ENCODE results near the gene RNF19B. TPM values are rescaled to one million over a fixed set of nuclear protein-coding genes. Genes with fewer than 3 reads are reported as not detected.
"Not testable (repeated sequence)": the region's sequence is repeated elsewhere in the genome, so short reads cannot be mapped to it uniquely, and the experiment has no call there.

The RNF19B gene, protein sequence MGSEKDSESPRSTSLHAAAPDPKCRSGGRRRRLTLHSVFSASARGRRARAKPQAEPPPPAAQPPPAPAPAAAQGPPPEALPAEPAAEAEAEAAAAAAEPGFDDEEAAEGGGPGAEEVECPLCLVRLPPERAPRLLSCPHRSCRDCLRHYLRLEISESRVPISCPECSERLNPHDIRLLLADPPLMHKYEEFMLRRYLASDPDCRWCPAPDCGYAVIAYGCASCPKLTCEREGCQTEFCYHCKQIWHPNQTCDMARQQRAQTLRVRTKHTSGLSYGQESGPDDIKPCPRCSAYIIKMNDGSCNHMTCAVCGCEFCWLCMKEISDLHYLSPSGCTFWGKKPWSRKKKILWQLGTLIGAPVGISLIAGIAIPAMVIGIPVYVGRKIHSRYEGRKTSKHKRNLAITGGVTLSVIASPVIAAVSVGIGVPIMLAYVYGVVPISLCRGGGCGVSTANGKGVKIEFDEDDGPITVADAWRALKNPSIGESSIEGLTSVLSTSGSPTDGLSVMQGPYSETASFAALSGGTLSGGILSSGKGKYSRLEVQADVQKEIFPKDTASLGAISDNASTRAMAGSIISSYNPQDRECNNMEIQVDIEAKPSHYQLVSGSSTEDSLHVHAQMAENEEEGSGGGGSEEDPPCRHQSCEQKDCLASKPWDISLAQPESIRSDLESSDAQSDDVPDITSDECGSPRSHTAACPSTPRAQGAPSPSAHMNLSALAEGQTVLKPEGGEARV
- total RNA-seq, result 14.2 and 16.6 TPM in 2 replicates

DNA sequence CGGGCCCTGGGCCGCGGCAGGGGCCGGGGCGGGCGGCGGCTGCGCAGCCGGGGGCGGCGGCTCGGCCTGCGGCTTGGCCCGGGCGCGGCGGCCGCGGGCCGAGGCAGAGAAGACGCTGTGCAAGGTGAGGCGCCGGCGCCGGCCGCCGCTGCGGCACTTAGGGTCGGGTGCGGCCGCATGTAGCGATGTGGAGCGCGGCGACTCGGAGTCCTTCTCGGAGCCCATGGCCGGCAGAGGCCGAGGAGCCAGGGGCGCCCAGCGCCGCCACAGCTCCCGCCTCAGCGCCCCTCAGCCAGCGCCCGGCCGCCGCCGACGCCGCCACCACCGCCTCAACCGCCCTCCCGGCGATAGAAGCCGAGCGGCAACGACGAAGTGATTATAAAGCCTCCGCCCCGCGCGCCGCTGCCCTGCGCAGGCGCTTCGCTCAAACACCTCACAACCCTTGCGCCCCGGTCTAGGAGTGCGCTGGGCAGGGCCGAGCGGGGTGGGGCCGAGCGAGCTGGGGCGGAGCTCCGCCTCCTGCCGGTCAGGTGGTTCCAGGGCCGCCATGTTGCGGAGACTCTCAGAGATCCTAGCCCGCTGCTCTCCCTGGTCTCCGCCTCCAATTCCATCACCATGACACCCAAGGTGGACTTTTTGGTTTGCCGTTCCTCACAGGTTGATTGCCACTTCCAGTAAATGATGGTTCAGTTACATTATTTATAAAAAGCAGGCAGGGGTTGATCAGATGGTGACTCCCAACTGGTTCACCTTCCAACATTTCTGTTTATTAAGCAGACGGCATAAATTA is at the start of gene RNF19B:
RNF19B (minus strand) TSS at position 349 of the 790 bp plus-strand sequence; CDS start at position 225, 124 bp downstream.
- peak; percentile 81 to 96 for DNase-seq (ENCODE audit: low read depth in 2 of 2)

DNA sequence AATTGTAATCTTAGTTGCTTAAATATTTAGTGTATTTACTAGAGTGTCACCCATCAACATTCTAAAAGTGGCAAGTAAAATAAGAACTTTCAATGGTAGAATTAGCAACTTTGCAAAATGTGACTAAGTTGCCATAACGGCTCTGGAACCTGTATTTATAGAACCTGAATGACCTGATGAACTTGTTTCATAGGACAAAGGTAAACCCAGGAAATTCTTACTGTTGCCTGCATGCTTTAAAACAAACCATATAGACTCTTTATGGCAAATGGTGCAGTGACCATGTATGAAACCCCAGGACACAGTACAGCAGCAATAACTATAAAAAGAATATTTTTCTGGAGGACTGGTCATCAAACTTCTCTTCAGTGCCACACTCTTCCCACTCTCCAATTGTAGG is 49.2 kb upstream of the RNF19B start:
- DNase-seq (ENCODE audit: low read depth in 2 of 2), result no peak

DNA sequence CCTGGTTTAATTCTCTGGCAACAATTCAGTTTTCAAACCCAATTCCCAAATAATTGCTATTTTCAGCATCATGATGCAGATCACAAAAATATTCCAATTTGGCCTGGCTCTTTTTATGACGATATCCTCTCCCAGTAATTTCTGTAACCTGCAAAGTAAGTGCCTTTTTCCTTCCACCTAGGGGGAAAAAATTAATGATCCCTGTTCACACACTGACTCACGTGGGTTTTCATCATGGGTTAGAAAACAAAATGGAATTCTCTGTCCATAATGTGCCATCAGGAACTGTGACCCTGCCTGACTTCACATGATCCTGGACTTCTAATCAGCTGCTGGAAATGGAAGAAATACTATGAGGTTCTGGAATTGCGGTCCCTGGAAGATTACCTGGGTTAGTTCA is 47.6 kb upstream of the RNF19B start:
- no peak for DNase-seq (ENCODE audit: low read depth in 2 of 2)

DNA sequence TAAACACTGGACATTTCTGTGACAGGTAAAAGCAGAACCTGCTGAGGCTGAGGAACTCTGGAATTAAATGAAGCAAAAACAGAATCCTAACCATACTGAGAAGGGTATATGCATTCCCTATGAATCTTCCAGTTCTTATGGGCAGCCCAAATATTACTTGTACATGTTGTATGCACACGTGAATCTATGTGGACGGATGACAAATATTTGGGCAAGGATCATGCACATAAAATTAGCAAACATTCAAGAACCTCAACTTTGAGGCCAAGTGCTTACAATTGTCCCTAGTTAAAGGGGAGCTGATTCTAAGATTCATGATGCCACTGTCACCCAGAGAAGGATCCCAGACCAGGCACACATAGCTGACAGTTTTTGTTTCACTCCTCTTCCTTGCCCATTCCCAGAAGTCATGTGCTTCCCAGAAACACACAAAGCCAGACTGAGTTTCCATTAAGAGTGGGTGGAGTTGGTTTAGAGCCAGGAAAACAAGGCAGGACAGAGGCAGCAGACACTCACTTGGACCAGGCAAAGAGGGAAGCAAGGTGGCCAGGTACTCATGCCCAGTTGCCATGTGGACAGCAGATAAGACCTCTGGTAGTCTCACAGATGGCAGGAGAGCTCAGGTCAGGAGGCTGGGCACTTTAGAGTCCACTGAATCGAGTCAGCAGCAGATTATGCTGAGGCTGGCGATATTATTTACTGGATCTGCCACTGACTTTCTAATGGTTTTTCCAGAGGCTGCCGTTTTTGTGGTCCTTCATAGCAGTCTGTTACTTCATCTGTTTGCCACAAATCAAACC is 46.5 kb upstream of the RNF19B start:
- peak; percentile 74 to 82 for DNase-seq (ENCODE audit: low read depth in 2 of 2)

DNA sequence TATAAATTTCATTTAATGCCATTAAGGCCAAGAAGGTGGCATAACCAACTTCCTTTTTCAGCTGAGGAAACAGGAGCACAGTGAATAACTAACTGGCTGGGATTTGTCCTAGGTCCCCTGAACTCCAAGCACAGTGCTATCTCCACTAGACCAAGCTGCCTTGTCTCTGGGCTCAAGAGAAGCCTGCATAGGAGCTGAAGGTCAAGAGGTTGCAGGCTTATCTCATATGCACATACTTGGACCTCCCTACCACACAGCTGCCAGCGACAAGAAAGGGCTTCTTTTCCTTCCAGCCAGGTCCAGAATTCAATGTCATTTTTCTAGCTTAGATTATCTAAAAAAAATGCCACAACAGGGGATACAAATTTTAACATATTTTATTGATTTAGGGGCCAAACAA is 45.0 kb upstream of the RNF19B start:
- no peak for DNase-seq (ENCODE audit: low read depth in 2 of 2)

DNA sequence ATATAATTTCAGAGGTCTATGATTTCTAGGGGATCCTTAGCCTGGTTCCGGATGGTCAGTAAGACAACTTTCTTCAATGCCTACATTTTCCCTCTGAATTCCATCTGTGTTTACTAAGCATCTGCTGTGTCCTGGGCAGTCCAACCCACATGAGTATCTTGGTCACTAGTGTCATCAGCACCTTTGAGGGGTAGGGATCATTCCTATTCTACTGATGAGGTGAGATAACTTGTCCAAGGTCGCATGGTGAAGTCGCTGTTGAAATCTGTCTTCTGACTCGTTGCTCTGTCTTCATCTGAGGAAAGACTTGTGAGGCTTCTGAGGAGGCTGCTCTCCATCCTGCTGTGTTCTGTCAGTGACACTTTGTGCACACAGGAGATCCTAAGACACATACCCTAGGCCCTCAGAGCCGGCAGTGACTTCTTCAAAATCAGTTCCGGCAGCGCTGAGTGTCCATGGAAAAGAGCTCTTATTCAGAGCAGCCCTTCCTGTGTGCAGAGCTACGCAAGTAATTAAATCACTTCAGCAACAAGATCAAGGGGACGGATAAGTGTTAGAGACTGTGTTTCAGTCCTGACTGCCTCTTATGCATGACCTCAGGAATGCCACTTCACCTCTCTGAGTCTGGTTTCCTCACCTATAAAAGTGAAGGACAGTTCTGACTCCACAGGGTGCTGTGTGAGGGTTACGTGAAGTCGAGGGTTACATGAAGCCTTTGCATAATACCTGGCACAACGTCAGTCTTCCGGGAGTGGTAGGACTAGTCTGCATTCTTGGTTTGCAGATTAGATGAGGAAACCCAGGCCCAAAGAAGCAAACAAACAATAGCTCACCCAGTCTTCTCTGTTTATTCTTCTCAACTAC is 43.7 kb upstream of the RNF19B start:
- DNase-seq (ENCODE audit: low read depth in 2 of 2), result no peak

DNA sequence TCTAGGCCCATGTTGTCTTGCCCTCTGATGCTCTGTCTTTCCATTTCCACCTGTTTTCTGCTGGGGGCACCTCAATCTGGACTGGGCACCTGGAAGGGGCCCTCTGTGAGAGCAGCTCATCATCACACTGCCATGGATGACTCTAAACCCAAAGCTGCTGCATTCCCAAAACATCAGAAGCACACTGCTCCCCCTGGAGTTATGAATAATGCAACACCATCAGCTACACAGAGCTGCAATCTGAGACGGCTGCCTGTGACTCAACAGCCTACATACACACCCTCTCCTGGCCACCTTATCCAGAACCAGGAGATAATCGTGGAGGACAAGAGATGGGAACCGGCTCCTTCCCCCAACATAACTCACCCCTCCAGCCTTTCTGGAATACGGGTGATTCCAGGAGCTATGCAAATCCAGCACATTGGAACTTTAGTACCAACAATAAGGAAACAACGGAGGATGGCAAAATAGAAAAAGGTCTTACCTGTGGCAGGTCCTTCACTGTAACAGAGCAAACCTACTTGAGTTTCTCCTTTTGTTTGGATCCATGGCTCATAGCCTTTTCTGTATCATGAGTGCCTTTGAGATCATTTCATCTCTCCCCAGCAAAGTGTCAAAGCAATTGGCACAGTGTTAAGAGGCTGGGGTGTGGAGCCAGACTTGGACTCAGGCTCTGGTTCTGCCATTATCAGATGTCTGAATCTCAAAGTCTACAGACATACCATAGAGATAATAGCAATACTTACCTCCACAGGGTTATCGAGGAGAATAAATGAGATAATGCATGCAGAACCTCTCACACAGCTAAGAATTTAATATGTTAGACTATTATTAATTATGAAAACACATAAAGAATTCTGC is 42.8 kb upstream of the RNF19B start:
- DNase-seq (ENCODE audit: low read depth in 2 of 2), result peak; percentile 39 to 89

DNA sequence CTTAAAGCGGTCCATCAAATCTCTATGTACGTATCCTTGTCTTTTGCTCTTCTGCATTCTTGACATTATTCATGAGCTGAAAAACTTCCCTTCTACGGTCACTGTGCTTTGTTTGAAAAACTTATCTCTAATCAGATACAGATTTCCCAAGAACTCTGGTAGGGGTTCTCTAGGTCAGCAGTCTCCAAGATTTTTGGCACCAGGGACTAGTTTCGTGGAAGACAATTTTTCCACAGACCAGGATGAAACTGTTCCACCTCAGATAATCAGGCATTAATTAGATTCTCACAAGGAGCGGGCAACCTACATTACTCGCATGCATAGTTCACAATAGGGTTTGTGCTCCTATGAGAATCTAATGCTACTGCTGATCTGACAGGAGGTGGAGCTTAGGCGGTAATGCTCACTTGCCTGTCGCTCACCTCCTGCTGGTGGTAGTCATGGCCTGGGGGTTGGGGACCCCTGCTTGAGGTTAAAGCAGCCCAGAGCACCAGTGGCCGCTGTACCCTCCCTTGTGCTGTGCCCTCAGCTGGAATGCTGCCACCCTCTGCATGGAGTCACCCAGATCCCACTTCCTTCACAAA is 41.3 kb upstream of the RNF19B start:
- peak in 1 of 2 donors; percentile 46 for DNase-seq (ENCODE audit: low read depth in 2 of 2)

DNA sequence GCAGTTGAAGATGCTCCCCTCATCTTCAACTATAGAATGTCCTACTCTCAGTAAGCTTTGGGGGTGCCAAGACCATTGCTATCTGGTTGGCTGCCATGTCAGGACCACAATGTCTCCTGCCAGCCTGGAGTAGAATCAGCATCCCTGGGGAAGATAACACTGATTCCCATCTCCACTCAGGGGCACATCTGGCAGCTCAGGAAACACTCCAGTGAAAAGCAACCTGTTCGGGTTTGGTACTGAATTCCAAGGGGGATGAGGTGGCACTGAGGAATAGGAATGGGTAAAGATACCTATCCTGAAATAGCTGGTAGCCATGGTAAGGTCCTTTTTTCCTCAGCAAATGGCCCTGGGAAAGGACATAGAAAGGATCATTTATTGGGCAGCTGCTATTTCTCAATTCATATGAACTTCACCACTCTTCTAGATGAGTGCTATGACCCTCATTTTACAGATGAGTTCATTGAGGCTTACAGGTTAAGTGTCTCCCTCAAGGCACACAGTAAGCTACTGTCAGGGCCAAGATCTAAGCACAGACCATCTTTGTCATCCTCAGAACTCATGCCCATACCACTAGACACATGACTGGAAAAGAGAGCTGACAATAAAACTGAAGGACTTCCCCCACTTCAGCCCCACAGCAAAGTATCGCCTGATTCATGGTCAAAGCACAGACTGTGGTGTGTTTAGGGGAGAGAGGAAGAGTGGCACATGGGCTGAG is 40.7 kb upstream of the RNF19B start:
- no peak for DNase-seq (ENCODE audit: low read depth in 2 of 2)

DNA sequence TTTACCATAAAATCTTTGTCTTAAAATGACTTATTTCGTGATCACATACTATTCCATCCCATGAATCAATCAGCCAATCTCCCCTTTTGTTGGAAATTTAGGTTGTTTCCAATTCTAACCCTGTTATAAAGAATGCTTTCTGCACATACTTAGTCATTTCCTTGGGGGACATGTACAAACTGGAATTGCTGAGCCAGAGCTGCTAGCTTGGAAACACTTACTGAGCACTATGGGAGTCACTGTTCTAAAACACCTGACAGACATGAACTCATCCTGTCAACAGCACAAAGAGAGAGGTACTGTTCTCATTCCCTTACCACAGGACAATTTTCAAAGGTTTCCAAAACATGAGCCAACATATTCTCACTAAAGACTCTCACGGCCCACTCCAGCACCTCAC is 40.0 kb upstream of the RNF19B start:
- peak in 1 of 2 donors; percentile 84 for DNase-seq (ENCODE audit: low read depth in 2 of 2)

DNA sequence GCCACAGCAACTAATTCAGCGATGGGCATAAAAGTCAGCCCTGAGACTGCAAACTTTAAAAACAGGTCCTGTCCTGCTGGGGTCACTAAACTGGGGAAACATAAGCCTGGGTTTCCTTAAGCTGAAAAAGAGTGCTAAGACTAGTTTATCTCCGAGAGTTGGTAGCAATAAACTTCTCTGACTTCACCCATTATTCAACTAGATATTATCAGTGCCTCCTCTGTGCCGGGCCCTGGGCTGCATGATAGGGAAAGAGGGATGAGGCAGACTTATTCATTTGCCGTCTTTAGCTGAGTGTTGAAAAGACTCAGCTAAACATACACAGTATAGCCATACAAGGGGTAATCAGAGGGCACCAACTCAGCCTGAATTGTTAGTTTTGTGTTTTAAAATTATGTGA is 39.0 kb upstream of the RNF19B start:
- DNase-seq (ENCODE audit: low read depth in 2 of 2), result no peak

DNA sequence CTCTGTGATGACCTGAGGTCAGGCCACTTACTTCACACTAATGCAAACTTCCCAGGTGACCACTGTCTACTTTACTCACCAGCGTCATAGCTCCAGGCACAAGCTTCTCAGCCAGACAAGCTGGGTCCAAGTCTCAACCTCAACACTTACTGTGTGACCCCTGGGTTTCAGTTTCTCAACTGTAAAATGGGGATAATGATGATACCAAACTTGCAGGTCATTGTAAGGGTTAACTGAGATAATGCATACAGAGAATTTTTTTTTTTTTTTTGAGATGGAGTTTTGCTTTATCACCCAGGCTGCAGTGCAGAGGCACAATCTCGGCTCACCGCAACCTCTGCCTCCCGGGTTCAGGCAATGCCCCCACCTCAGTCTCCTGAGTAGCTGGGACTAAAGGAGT is 37.4 kb upstream of the RNF19B start:
- no peak for DNase-seq (ENCODE audit: low read depth in 2 of 2)

DNA sequence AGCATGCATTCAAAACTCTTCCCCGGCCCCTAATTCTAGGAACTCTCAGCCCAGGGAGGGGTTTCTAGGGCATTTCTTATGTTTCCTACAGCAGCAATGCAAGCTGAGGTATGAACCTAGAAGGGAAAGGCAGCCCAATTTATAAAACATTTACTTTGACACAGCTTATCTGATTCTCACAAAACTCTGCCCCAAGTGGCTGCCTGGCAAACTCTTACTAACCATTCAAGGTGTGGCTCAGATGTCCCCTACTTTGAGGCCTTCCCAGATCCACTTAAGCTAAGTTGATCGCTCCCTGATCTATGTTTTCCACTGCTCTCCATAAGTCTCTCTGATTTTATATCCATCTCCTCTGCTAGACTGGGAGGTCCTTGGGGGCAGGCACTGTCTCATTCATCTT is 36.7 kb upstream of the RNF19B start:
- DNase-seq (ENCODE audit: low read depth in 2 of 2), result no peak

DNA sequence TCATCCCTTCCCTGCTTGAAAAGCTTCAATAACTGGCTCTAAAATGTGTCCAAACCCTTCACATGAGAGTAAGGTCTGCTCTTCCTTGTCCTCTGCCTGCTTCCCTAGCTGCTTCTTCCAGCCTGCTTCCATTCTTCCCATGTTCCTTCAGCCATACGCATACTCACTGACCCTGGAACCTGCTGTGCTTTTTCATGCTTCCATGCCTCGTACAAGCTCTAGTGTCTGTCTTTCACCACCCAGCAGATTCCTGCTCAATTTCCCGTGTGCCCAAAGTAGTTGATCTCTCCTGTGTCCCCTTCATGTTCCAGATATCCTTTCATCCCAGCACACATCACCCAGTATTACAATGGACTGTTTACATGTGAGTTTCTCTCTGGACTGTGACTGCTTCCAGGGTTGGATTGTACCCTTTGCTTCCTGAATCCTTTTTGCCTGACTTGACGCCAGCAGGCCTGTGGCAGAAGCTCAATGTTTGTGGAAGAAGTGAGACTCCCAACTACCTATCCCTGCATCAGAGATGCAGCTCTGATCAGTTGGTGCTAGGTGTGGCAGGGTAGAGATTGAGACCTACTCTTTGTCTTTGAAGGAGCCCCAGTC is 35.9 kb upstream of the RNF19B start:
- DNase-seq (ENCODE audit: low read depth in 2 of 2), result peak in 1 of 2 donors; percentile 30

DNA sequence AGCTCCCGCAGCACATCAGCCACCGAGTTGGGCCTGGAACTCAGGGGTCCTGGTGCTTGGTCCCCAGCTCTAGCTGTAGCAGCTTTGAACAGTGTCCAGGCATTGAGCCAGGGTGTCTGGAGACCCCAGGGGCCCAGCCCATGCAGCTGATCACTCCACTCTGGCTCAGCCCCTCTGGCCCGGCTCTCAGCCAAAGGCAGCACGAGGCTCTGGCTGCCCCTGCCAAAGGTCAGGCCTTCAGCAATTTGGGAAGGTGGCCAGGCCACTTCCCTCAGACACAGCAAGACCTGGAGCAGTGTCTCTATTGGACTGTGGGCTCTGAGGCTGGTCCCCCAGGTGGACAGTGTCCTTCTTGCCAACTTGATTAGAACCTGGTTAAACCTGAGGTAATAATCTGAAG is 34.4 kb upstream of the RNF19B start:
- peak in 1 of 2 donors; percentile 31 for DNase-seq (ENCODE audit: low read depth in 2 of 2)

DNA sequence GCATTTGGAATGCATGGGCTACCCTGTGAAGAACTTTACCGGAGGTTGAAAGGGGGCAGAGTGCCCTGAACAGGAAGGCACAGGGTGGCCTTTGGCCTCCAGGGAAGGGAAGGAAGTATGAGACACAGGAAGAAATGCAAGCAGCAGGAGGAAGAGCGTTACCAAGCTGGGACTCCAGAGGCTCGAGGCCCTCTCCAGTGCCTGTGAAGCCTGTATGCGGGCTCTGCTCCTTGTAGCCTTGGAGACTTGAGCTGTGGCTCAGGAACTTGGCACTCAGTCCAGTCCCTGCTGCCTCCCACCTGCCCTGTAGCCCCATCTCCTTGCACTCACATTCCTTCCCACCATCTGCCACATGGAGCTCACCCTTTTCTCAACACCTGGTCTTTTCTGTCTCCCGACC is 33.5 kb upstream of the RNF19B start:
- DNase-seq (ENCODE audit: low read depth in 2 of 2), result peak in 1 of 2 donors; percentile 64

DNA sequence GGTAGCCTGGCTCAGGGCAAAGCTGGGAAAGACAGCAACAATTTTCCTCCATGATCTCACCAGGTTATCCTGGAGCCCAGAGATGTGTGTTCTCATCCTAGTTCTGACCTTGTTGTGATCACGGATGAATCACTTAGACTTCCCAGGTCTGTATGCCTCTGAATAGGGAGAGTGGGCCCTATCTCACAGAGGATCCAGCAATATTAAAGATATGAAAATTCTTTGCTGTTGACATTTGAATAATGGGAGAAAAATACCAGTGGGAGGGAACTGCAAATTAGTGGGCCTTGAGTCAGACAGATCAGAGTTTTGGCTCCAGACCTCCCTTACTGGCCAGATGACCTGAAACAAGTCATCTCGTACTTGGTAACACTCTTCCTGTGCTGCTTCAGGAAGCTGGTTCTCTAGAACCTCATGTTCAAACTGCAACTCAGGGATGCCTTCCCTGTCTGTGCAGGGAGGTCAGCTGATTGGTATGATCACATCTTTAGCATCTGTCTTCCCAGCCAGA is 32.8 kb upstream of the RNF19B start:
- DNase-seq (ENCODE audit: low read depth in 2 of 2), result peak; percentile 64 to 90

DNA sequence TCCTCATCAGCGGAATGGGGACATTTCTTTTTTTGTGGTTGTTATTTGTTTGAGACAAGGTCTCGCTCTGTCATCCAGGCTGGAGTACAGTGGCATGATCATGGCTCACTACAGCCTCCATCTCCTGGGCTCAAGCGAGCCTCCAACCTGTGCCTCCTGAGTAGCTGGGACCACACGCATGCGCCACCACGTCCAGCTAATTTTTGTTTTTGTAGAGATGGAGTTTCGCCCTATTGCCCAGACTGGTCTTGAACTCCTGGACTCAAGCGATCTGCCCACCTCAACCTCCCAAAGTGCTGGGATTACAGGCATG is 28.7 kb upstream of the RNF19B start:
- DNase-seq (ENCODE audit: low read depth in 2 of 2), result not testable (repeated sequence)
